SK-N-SH (cell line): ENCODE measurements around the gene SP110. TPM values are rescaled to one million over a fixed set of nuclear protein-coding genes. Genes with fewer than 3 reads are reported as not detected.

Experiments
- CTCF ChIA-PET: fragments of 300-600, 350-600 bp; formaldehyde crosslinking; extraction: SDS; loops from one replicate; lab custom pipeline; 2021; lab: Yijun Ruan, JAX
- POLR2A ChIA-PET: fragments of 350-600 bp; sonication (Branson Sonifier 250); formaldehyde crosslinking; extraction: SDS; loops from one replicate; lab custom pipeline; 2020; ENCODE audit warnings: antibody characterized with exemption, inconsistent platforms; lab: Yijun Ruan, JAX
- DNase-seq: peaks from one replicate; pipeline ENCODE4 v3.0.0; 2012
- H2AFZ ChIP-seq: fragments of 200-600 bp; sonication (generic); 2 replicates; pipeline ENCODE4 v1.8.1; 2016; ENCODE audit warnings: antibody characterized with exemption, mild to moderate bottlenecking, low read depth
- H3F3A ChIP-seq: fragments of 200-600 bp; sonication (generic); replicated peaks from 2 replicates; pipeline ENCODE3; 2016; ENCODE audit warnings: antibody characterized with exemption, mild to moderate bottlenecking; ENCODE audit not compliant: insufficient read depth
- H3K27ac ChIP-seq, 2 experiments: fragments of 200-500 bp in 1 of 2; fragments of 200-600 bp in 1 of 2; sonication (Bioruptor generic) in 1 of 2; sonication (generic), shearing (Covaris generic) in 1 of 2; 2 replicates each; pipeline versions ENCODE4 v1.5.1 to v1.6.1; 2014 to 2016; ENCODE audit warnings: low read depth in 2 of 2, inconsistent platforms in 1 of 2, low read length in 1 of 2, mild to moderate bottlenecking in 1 of 2, mixed read lengths in 1 of 2
- H3K27me3 ChIP-seq: fragments of 200-600 bp; sonication (generic), shearing (Covaris generic); 2 replicates; pipeline ENCODE4 v1.6.1; 2016; ENCODE audit warnings: mixed run types; ENCODE audit not compliant: insufficient read depth
- H3K36me3 ChIP-seq, 2 experiments: fragments of 200-500 bp in 1 of 2; fragments of 200-600 bp in 1 of 2; sonication (Bioruptor generic) in 1 of 2; sonication (generic) in 1 of 2; replicated peaks in 1 of 2; 2 replicates each; pipeline versions ENCODE3 to v1.5.1; 2014 to 2016; ENCODE audit warnings: low read length in 1 of 2, mild to moderate bottlenecking in 1 of 2; ENCODE audit not compliant: insufficient read depth in 2 of 2, control insufficient read depth in 1 of 2
- H3K4me1 ChIP-seq, 2 experiments: fragments of 200-500 bp in 1 of 2; fragments of 200-600 bp in 1 of 2; sonication (Bioruptor generic) in 1 of 2; sonication (generic), shearing (Covaris generic) in 1 of 2; 2 replicates each; pipeline versions ENCODE4 v1.5.1 to v1.6.1; 2014 to 2016; ENCODE audit warnings: low read depth in 1 of 2, low read length in 1 of 2, mixed run types in 1 of 2; ENCODE audit not compliant: insufficient read depth in 2 of 2, control insufficient read depth in 1 of 2
- H3K4me2 ChIP-seq: fragments of 200-600 bp; sonication (generic), shearing (Covaris generic); 2 replicates; pipeline ENCODE4 v1.6.1; 2017; ENCODE audit warnings: mixed run types
- H3K4me3 ChIP-seq, 2 experiments: fragments of 200-500 bp in 1 of 2; fragments of 200-600 bp in 1 of 2; sonication (Bioruptor generic) in 1 of 2; sonication (generic), shearing (Covaris generic) in 1 of 2; 2 replicates each; pipeline versions ENCODE4 v1.5.1 to v1.8.1; 2014 to 2016; ENCODE audit warnings: low read depth in 2 of 2, inconsistent platforms in 1 of 2, low read length in 1 of 2, mild to moderate bottlenecking in 1 of 2, mixed read lengths in 1 of 2, moderate library complexity in 1 of 2
- H3K79me2 ChIP-seq: fragments of 200-600 bp; sonication (generic); 2 replicates; pipeline ENCODE4 v1.8.1; 2017; ENCODE audit warnings: mild to moderate bottlenecking; ENCODE audit not compliant: insufficient read depth
- H3K9ac ChIP-seq: fragments of 200-600 bp; sonication (generic); 2 replicates; pipeline ENCODE4 v1.6.1; 2017; ENCODE audit warnings: mixed run types
- H3K9me2 ChIP-seq: fragments of 200-600 bp; sonication (generic); 2 replicates; pipeline ENCODE4 v1.6.1; 2017; ENCODE audit warnings: mixed run types
- H3K9me3 ChIP-seq: fragments of 200-600 bp; sonication (generic); 2 replicates; pipeline ENCODE4 v1.6.1; 2017; ENCODE audit warnings: mixed run types, mild to moderate bottlenecking, moderate library complexity
- H4K20me1 ChIP-seq: fragments of 200-600 bp; sonication (generic); 2 replicates; pipeline ENCODE4 v1.6.1; 2017; ENCODE audit warnings: mild to moderate bottlenecking, mixed run types; ENCODE audit not compliant: insufficient read depth
- NFIC ChIP-seq: IDR thresholded peaks from 2 replicates; pipeline ENCODE4 v1.4.0; 2012; ENCODE audit warnings: borderline replicate concordance
- NRF1 ChIP-seq: IDR thresholded peaks from 2 replicates; pipeline ENCODE4 v1.6.1; 2012; ENCODE audit warnings: low read depth, mild to moderate bottlenecking, low read length
- RXRA ChIP-seq: IDR thresholded peaks from 2 replicates; pipeline ENCODE4 v1.4.0; 2012; ENCODE audit warnings: low read depth, mild to moderate bottlenecking, borderline replicate concordance
- SIN3A ChIP-seq: IDR thresholded peaks from 2 replicates; pipeline ENCODE4 v1.6.1; 2012; ENCODE audit warnings: low read depth, mild to moderate bottlenecking, low read length, moderate library complexity, borderline replicate concordance
- SMC3 ChIP-seq: IDR thresholded peaks from 2 replicates; pipeline ENCODE4 v1.6.1; 2012; ENCODE audit warnings: low read depth, low read length, improper control_type of control experiment
- TAF1 ChIP-seq: IDR thresholded peaks from 2 replicates; pipeline ENCODE4 v1.6.1; 2012; ENCODE audit warnings: low read depth, mild to moderate bottlenecking, low read length, moderate library complexity, borderline replicate concordance
- WGBS: methylation state at CpG from one replicate; pipeline ENCODE4 v1.1.6; 2017; ENCODE audit warnings: low lambda C conversion rate; 5-methylcytosine and 5-hydroxymethylcytosine counted together
- polyA plus RNA-seq, 3 experiments: library from polyadenylated mRNA; depleted of rRNA; stranded (reverse); fragments of >200 nt; gene quantifications; 2 replicates each; pipeline ENCODE4 v1.2.3, GENCODE V29; 2012
- TF ChIP-seq, protein P1 (sequence below): IDR thresholded peaks from 2 replicates; pipeline ENCODE4 v1.4.0; 2012; ENCODE audit warnings: low read depth, borderline replicate concordance
- TF ChIP-seq, protein P2 (sequence below): IDR thresholded peaks from 2 replicates; pipeline ENCODE4 v1.4.0; 2012; ENCODE audit warnings: low read depth, borderline replicate concordance
- TF ChIP-seq, protein P3 (sequence below): IDR thresholded peaks from 2 replicates; pipeline ENCODE4 v1.4.0; 2012; ENCODE audit warnings: low read depth

Gene SP110
- polyA plus RNA-seq, 1 of the 3 experiments (the other 2 are of a cell fraction), result 10.4 TPM

DNA sequence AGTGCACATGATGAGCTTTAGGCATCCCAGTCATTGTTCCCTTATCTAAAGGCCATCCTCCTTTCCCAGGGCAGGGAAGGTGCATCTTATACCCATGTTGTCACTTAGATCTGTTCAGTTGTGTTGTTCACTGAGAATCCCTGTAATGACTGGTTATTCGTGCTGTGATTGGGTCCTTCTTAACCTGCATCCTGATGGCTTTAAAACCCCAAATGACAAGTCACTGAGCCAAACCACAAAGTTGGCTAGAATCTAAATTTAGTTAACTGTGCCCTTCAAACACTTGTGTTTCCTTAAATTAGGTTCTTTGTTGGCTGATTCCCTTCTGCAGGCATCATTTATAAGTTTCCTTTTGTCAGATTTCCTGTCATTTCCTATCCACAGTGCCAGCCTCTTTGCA, 92.6 kb downstream of the SP110 start:
- Histone ChIP-seq H3F3A (no peaks in the 10 kb centered on the region), H3K4me2 (no peak overlapping the region), H3K4me3 (no peak overlapping the region), H3K27me3 (no peaks in the 10 kb centered on the region), H3K9me3 (no peaks in the 10 kb centered on the region), H4K20me1 (no peaks in the 10 kb centered on the region), H3K4me1 (no peaks in the 10 kb centered on the region), H3K27ac (no peak overlapping the region), H2AFZ (no peak overlapping the region), H3K9ac (no peak overlapping the region), H3K79me2 (no peaks in the 10 kb centered on the region), H3K36me3 (no peaks in the 10 kb centered on the region), H3K9me2 (0 out of 2 replicates have a peak, but pooled peaks cover 3% of the 10 kb centered on the region)
- TF ChIP-seq, protein P1, sequence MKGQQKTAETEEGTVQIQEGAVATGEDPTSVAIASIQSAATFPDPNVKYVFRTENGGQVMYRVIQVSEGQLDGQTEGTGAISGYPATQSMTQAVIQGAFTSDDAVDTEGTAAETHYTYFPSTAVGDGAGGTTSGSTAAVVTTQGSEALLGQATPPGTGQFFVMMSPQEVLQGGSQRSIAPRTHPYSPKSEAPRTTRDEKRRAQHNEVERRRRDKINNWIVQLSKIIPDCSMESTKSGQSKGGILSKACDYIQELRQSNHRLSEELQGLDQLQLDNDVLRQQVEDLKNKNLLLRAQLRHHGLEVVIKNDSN, result no peak
- no peak for TF ChIP-seq TAF1
- TF ChIP-seq, protein P2, sequence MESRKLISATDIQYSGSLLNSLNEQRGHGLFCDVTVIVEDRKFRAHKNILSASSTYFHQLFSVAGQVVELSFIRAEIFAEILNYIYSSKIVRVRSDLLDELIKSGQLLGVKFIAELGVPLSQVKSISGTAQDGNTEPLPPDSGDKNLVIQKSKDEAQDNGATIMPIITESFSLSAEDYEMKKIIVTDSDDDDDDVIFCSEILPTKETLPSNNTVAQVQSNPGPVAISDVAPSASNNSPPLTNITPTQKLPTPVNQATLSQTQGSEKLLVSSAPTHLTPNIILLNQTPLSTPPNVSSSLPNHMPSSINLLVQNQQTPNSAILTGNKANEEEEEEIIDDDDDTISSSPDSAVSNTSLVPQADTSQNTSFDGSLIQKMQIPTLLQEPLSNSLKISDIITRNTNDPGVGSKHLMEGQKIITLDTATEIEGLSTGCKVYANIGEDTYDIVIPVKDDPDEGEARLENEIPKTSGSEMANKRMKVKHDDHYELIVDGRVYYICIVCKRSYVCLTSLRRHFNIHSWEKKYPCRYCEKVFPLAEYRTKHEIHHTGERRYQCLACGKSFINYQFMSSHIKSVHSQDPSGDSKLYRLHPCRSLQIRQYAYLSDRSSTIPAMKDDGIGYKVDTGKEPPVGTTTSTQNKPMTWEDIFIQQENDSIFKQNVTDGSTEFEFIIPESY, result no peak
- TF ChIP-seq RXRA, result no peak
- TF ChIP-seq NRF1, result no peak
- TF ChIP-seq SMC3, result no peak
- no peak for DNase-seq
- ChIA-PET POLR2A (no interaction called here), CTCF (no interaction called here)
- 73% methylated on average over 1 of the region's 1 CpG for WGBS

DNA sequence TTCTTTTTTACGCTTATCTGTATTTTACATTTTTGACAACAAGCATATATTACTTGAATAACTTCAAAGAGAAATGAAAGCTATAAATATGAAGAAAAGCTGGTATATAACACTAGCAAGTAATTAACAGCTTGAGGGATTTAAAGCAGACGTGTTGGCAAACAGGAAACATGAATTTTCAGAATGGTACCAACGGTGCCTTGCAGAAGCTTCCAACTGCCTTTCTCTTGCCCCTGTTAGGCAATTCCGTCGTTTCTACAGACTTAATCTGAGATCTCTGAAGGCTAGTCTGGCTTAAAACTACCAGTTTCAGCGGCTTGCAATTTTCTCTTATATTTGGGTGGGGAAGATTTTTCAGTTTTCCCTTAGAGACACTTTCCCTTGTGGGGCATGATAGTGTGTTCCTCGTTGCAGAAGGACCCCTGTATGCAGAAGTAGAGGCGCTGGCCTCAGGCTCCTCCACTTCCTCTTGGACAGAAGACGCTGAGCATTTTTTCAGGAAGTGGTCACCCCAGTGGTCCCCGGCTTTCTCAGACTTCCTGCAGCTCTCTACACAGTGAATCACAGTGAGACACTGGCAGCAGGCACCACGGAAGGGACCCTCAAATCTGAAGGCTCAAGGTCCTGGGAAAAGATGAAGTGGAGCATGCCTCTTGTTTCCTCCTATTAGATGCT, 94.9 kb downstream of the SP110 start:
- Histone ChIP-seq H4K20me1 (no peaks in the 10 kb centered on the region), H3K27me3 (no peaks in the 10 kb centered on the region), H3F3A (no peaks in the 10 kb centered on the region), H2AFZ (no peak overlapping the region), H3K79me2 (no peaks in the 10 kb centered on the region), H3K27ac (no peak overlapping the region), H3K9me2 (0 out of 2 replicates have a peak, but pooled peaks cover 3% of the 10 kb centered on the region), H3K4me1 (no peaks in the 10 kb centered on the region), H3K36me3 (no peaks in the 10 kb centered on the region), H3K9ac (no peak overlapping the region), H3K4me3 (no peak overlapping the region), H3K4me2 (no peak overlapping the region), H3K9me3 (no peaks in the 10 kb centered on the region)
- no peak for DNase-seq
- WGBS, result 53% methylated on average over 11 of the region's 11 CpGs
- CTCF ChIA-PET, result interaction anchor here (1.1 kb wide), 1 partner anchor 10 kb away, joined by 3 read pairs; no protein-coding TSS in a partner anchor
- TF ChIP-seq, protein P3, sequence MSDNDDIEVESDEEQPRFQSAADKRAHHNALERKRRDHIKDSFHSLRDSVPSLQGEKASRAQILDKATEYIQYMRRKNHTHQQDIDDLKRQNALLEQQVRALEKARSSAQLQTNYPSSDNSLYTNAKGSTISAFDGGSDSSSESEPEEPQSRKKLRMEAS, result no peak
- no peak for TF ChIP-seq SIN3A
- TF ChIP-seq, protein P2, result no peak
- no peak for TF ChIP-seq NFIC
- POLR2A ChIA-PET, result no interaction called here
